Activated B cell treated with CpG ODN at 0.5 μM for 24 hours (primary cell): ENCODE results near the gene GRID2IP. TPM values are rescaled to one million over a fixed set of nuclear protein-coding genes. Genes with fewer than 3 reads are reported as not detected.

Experiments
- ATAC-seq: fragments of 200-7000 bp; cut with Tn5 transposase; one replicate; pipeline ENCODE4 v1.10.0; 2021; ENCODE audit warnings: low read depth, mild to moderate bottlenecking, moderate library complexity
- CTCF ChIA-PET: fragments of 350-600 bp; sonication (Branson Sonifier 250); formaldehyde crosslinking; loops from one replicate; lab custom pipeline; 2021; ENCODE audit warnings: antibody characterized with exemption; lab: Charles Lee
- POLR2A ChIA-PET: fragments of 350-600 bp; sonication (Branson Sonifier 250); formaldehyde crosslinking; loops from one replicate; lab custom pipeline; 2021; ENCODE audit warnings: antibody characterized with exemption; lab: Charles Lee
- DNase-seq: peaks from one replicate; pipeline ENCODE4 v3.0.0; 2022
- H3K27ac Mint-ChIP-seq: one replicate; pipeline ENCODE4 v1.8.0; 2020; ENCODE audit warnings: mixed read lengths
- H3K27me3 Mint-ChIP-seq: one replicate; pipeline ENCODE4 v1.8.0; 2021; ENCODE audit warnings: mixed read lengths
- H3K36me3 Mint-ChIP-seq: one replicate; pipeline ENCODE4 v1.8.0; 2021; ENCODE audit warnings: low read depth, mixed read lengths
- H3K4me1 Mint-ChIP-seq: one replicate; pipeline ENCODE4 v1.8.0; 2021; ENCODE audit warnings: mixed read lengths
- H3K4me3 Mint-ChIP-seq: one replicate; pipeline ENCODE4 v1.8.0; 2020; ENCODE audit warnings: mild to moderate bottlenecking, mixed read lengths
- H3K9me3 Mint-ChIP-seq: one replicate; pipeline ENCODE4 v1.8.0; 2020; ENCODE audit warnings: mixed read lengths
- intact Hi-C: fragments of 100-400 bp; cut with micrococcal nuclease; formaldehyde crosslinking; loops from one replicate; pipeline ENCODE4 v1.15.1; 2024
- total RNA-seq: library from RNA; stranded (reverse); gene quantifications from 2 replicates; pipeline ENCODE4 v1.2.3, GENCODE V29; 2022
- TF ChIP-seq, protein P1 (sequence below): fragments of 200-600 bp; IDR thresholded peaks from one replicate; pipeline ENCODE4 v1.8.0; 2022; ENCODE audit warnings: antibody characterized with exemption, mild to moderate bottlenecking

The GRID2IP gene
- total RNA-seq, 1 donor from 2014 or later, result 1.3 TPM

DNA sequence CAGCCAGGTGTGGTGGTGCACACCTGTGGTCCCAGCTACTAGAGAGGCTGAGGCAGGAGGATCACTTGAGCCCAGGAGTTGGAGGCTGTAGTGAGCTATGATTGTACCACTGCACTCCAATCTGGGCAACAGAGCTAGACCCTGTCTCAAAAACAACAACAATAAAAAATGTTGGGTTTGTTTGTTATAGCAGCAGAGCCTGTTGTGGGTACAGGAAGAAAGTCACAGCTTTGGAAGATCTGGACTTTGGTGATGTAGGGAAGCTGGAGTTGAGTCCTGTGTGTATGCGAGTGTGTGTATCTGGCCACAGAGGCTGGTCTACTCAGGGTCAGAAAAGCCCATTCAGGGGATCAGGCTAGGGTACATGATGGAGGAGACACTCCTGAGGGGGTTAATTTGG lies 3.9 kb downstream of the GRID2IP start:
- ChIA-PET CTCF (no interaction called here), POLR2A (no interaction called here)
- peaks cover 2% of the 10 kb centered on the region for H3K27me3 Mint-ChIP-seq
- no peak overlapping the region for H3K27ac Mint-ChIP-seq
- peaks cover 7% of the 10 kb centered on the region for H3K4me1 Mint-ChIP-seq
- no peaks in the 10 kb centered on the region for H3K36me3 Mint-ChIP-seq
- H3K4me3 Mint-ChIP-seq, result no peak overlapping the region
- intact Hi-C loops, result no loop called here
- TF ChIP-seq, protein P1, sequence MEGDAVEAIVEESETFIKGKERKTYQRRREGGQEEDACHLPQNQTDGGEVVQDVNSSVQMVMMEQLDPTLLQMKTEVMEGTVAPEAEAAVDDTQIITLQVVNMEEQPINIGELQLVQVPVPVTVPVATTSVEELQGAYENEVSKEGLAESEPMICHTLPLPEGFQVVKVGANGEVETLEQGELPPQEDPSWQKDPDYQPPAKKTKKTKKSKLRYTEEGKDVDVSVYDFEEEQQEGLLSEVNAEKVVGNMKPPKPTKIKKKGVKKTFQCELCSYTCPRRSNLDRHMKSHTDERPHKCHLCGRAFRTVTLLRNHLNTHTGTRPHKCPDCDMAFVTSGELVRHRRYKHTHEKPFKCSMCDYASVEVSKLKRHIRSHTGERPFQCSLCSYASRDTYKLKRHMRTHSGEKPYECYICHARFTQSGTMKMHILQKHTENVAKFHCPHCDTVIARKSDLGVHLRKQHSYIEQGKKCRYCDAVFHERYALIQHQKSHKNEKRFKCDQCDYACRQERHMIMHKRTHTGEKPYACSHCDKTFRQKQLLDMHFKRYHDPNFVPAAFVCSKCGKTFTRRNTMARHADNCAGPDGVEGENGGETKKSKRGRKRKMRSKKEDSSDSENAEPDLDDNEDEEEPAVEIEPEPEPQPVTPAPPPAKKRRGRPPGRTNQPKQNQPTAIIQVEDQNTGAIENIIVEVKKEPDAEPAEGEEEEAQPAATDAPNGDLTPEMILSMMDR, result no peak
- DNase-seq (no peak), ATAC-seq (no peak)
- H3K9me3 Mint-ChIP-seq, result no peaks in the 10 kb centered on the region

DNA sequence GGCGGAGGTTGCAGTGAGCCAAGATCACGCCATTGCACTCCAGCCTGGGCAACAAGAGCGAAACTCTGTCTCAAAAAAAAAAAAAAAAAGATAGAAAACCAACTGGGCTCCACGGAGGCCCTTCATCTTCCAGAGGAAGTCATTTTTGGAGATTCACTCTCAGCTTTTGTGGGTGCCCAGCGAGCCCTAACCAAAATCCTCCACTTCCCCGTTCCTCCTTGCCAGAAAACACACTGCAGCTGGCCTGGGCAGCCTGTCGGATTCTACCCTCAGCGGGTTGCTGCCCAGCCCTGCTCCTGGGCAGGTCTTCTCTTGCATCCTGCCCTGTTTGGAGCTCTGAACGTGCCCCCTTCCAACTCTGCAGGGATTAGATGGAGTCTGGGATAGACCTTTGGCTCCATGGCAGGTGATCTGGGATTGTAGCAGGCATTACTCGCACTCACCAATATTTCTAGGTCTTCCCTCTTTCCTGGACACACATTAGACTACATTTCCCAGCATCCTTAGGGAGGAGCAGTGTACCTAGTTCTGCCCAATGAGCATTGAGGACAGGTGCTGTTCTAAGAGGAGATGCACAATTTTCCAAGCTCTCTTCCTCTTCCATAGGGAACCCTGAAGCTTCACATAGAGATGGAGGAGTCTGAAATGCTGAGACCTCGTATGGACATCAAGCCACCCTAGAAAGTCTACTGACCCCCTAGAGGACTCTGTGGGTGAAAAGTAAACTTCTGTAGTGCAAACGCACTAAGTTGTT lies 4.6 kb downstream of the GRID2IP start:
- H3K36me3 Mint-ChIP-seq, result no peaks in the 10 kb centered on the region
- ChIA-PET POLR2A (no interaction called here), CTCF (no interaction called here)
- TF ChIP-seq, protein P1, result no peak
- ATAC-seq (no peak), DNase-seq (no peak)
- H3K4me1 Mint-ChIP-seq, result peaks cover 7% of the 10 kb centered on the region
- intact Hi-C loops, result no loop called here
- no peak overlapping the region for H3K4me3 Mint-ChIP-seq
- H3K9me3 Mint-ChIP-seq, result no peaks in the 10 kb centered on the region
- peaks cover 2% of the 10 kb centered on the region for H3K27me3 Mint-ChIP-seq
- no peak overlapping the region for H3K27ac Mint-ChIP-seq

DNA sequence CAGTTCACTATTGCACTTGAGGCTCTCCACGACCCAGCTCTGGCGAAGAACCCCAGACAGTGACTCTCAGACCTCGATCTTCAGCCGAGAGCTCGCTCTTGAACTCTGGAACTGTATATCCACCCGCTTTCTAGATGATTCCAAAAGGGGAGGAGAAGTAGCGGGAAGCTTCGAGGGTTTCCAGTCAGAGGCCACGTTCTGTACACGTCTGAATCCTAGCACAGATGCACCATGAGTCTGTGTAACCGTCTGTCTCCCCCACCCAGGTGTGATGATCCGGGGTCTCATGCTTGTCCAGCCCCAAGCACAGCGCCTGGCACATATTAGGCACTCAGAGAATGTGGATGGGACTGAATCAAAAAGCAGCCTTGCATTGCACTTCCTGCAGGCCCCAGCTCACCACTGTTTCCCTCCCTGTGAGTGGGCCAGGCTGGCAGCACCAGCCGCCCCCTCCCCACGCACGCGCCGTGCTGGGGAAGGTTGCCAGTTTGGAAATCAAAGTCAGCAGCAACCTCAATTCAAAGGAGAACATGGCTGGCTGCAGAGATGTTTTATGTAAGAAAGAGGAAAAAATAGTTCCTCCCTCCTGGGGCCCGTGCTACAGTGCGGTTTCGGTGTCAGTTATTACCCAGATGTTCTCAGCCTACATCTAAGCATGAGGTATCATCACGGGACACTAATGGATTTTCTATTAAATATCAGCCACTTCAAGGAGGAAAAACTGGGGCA lies 5.7 kb downstream of the GRID2IP start:
- Mint-ChIP-seq H3K4me3 (no peak overlapping the region), H3K27me3 (peaks cover 2% of the 10 kb centered on the region), H3K9me3 (no peaks in the 10 kb centered on the region), H3K27ac (no peak overlapping the region), H3K36me3 (no peaks in the 10 kb centered on the region), H3K4me1 (peaks cover 7% of the 10 kb centered on the region)
- ChIA-PET POLR2A (no interaction called here), CTCF (no interaction called here)
- ATAC-seq, result no peak
- TF ChIP-seq, protein P1, result no peak
- DNase-seq, result no peak
- intact Hi-C loops, result no loop called here

DNA sequence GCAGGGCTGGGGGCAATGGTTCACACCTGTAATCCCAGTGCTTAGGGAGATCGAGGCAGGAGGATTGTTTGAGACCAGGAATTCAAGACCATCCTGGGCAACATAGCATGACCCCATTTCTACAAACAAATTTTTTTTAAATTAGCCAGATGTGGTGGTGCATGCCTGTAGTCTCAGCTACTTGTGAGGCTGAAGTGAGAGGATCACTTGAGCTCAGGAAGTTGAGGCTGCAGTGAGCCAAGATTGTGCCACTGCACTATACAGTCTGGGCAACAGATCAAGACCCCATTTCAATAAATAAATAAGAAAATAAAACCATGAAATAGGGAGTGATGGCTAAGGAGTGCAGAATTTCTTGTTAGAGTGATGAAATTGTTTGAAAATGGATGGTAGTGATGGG lies 8.9 kb downstream of the GRID2IP start:
- CTCF ChIA-PET, result no interaction called here
- intact Hi-C loops, result no loop called here

More for the DNA sequence above, 8.9 kb downstream of the GRID2IP start:
- no peaks in the 10 kb centered on the region for H3K9me3 Mint-ChIP-seq
- peaks cover 17% of the 10 kb centered on the region for H3K27me3 Mint-ChIP-seq
- no peaks in the 10 kb centered on the region for H3K36me3 Mint-ChIP-seq
- POLR2A ChIA-PET, result no interaction called here
- no peak overlapping the region for H3K4me3 Mint-ChIP-seq
- no peak overlapping the region for H3K27ac Mint-ChIP-seq
- DNase-seq, result no peak
- ATAC-seq, result no peak
- H3K4me1 Mint-ChIP-seq, result peaks cover 7% of the 10 kb centered on the region
- TF ChIP-seq, protein P1, result no peak
